Cardiac fibroblast (primary cell): ENCODE measurements around the gene MLYCD.

Experiments used
- DNase-seq, 2 donors: peaks; one replicate each; pipeline versions ENCODE4 v3.0.0 to v3.0.0-alpha.2; 2010; ENCODE audit warnings: low read depth in 2 of 2
- H3K4me3 ChIP-seq, 2 donors: replicated peaks in 1 of 2; 1 replicate in 1 of 2; 2 replicates in 1 of 2; pipeline ENCODE4 v1.5.1; 2011; ENCODE audit warnings: low read depth in 2 of 2, low read length in 2 of 2, mild to moderate bottlenecking in 2 of 2, moderate library complexity in 1 of 2
- CTCF ChIP-seq: IDR thresholded peaks from one replicate; pipeline ENCODE4 v1.5.1; 2011; ENCODE audit warnings: low read depth, mild to moderate bottlenecking, low read length, inconsistent platforms

MLYCD gene

GRCh38 chr16:83903751-83904150 is 4.8 kb downstream of the MLYCD start:
- DNase-seq, result peak; percentile 55 to 65
- no peak overlapping the region for H3K4me3 ChIP-seq
- TF ChIP-seq CTCF, result no peak

GRCh38 chr16:83906683-83907082 is 7.8 kb downstream of the MLYCD start:
- DNase-seq, result peak; percentile 22 to 80
- H3K4me3 ChIP-seq, result no peak overlapping the region
- no peak for TF ChIP-seq CTCF

- no peak overlapping the region for H3K4me3 ChIP-seq
- no peak for TF ChIP-seq CTCF
- no peak for DNase-seq
These were observed 8.2 kb downstream of the MLYCD start for GRCh38 chr16:83907111-83907510.

- TF ChIP-seq CTCF, result no peak
- no peak overlapping the region for H3K4me3 ChIP-seq
- no peak for DNase-seq
These were observed 8.8 kb downstream of the MLYCD start for GRCh38 chr16:83907631-83908250.

- TF ChIP-seq CTCF, result no peak
- H3K4me3 ChIP-seq, result no peak overlapping the region
- DNase-seq, result no peak
These were observed 9.9 kb downstream of the MLYCD start for GRCh38 chr16:83908798-83909197.

GRCh38 chr16:83911290-83911689 is 12.4 kb downstream of the MLYCD start:
- TF ChIP-seq CTCF, result no peak

More at GRCh38 chr16:83911290-83911689, 12.4 kb downstream of the MLYCD start:
- no peak overlapping the region for H3K4me3 ChIP-seq
- DNase-seq, result no peak
